K562 (cell line): ENCODE data around the gene MARVELD1. TPM values are rescaled to one million over a fixed set of nuclear protein-coding genes. Genes with fewer than 3 reads are reported as not detected.
A peak's percentile ranks its signal among the peaks of the same experiment; 100 is the strongest.

Experiments used
- ARID3A ChIP-seq: IDR thresholded peaks from 2 replicates; pipeline ENCODE4 v1.6.1; 2012; ENCODE audit warnings: low read depth, low read length, improper control_type of control experiment, borderline replicate concordance
- BACH1 ChIP-seq: fragments of 200-800 bp; sonication (Bioruptor generic); IDR thresholded peaks from 2 replicates; pipeline ENCODE4 v1.6.1; 2016; ENCODE audit warnings: missing genetic modification characterization, missing compliant biosample characterization
- BDP1 ChIP-seq: IDR thresholded peaks from 3 replicates; pipeline ENCODE4 v1.6.1; 2011; ENCODE audit not compliant: insufficient read length, insufficient read depth
- COPS2 ChIP-seq: fragments of 450-650 bp; conservative IDR thresholded peaks from 2 replicates; pipeline ENCODE4 v1.6.1; 2016; ENCODE audit warnings: mild to moderate bottlenecking, moderate library complexity
- DMBX1 ChIP-seq: fragments of 250-450 bp; sonication (Bioruptor Pico); IDR thresholded peaks from 2 replicates; pipeline ENCODE4 v1.8.0; 2022; ENCODE audit warnings: inconsistent platforms, mild to moderate bottlenecking, moderate library complexity, borderline replicate concordance
- EGR1 ChIP-seq: fragments of 450-650 bp; conservative IDR thresholded peaks from 2 replicates; pipeline ENCODE4 v1.6.1; 2017; ENCODE audit warnings: mild to moderate bottlenecking
- JUN ChIP-seq, 2 experiments: sonication (generic) in 1 of 2; formaldehyde crosslinking in 1 of 2; IDR thresholded peaks; 2 replicates each; pipeline versions ENCODE4 v1.6.1 to v1.8.0; 2012 to 2022; ENCODE audit warnings: borderline replicate concordance in 2 of 2, mild to moderate bottlenecking in 2 of 2, improper control_type of control experiment in 1 of 2, low read depth in 1 of 2, low read length in 1 of 2, missing genetic modification reagents in 1 of 2
- KLF16 ChIP-seq: IDR thresholded peaks from 2 replicates; pipeline ENCODE4 v1.6.1; 2016; ENCODE audit warnings: antibody characterized with exemption
- KLF6 ChIP-seq: fragments of 250-450 bp; sonication (Bioruptor Pico); IDR thresholded peaks from 2 replicates; pipeline ENCODE4 v1.4.0; 2020; ENCODE audit warnings: mild to moderate bottlenecking, moderate library complexity, borderline replicate concordance
- MLLT1 ChIP-seq, 2 experiments: fragments of 450-650 bp; IDR thresholded peaks; 2 replicates each; pipeline ENCODE4 v1.6.1; 2016
- PYGO2 ChIP-seq: fragments of 450-650 bp; IDR thresholded peaks from 2 replicates; pipeline ENCODE4 v1.6.1; 2016; ENCODE audit warnings: mild to moderate bottlenecking, missing genetic modification characterization, moderate library complexity, missing compliant biosample characterization
- RBM17 ChIP-seq: fragments of 200-400 bp; formaldehyde crosslinking; IDR thresholded peaks from 2 replicates; pipeline ENCODE4 v1.6.1; 2017; ENCODE audit warnings: low read depth, mild to moderate bottlenecking, low read length, borderline replicate concordance
- TAF1 ChIP-seq: IDR thresholded peaks from 2 replicates; pipeline ENCODE4 v1.6.1; 2011; ENCODE audit warnings: mild to moderate bottlenecking, low read length, moderate library complexity; ENCODE audit not compliant: insufficient read depth, control insufficient read depth, severe bottlenecking; ENCODE audit errors: extremely low read depth
- ZBTB9 ChIP-seq: fragments of 450-650 bp; formaldehyde crosslinking; IDR thresholded peaks from 2 replicates; pipeline ENCODE4 v1.4.0; 2020; ENCODE audit warnings: mild to moderate bottlenecking, moderate library complexity
- ZMIZ1 ChIP-seq, 2 experiments: fragments of 150-350 bp in 1 of 2; IDR thresholded peaks; 2 replicates each; pipeline ENCODE4 v1.6.1; 2012 to 2016; ENCODE audit warnings: low read depth in 2 of 2, low read length in 2 of 2, mild to moderate bottlenecking in 1 of 2, moderate library complexity in 1 of 2
- ZNF511 ChIP-seq: sonication (generic); formaldehyde crosslinking; IDR thresholded peaks from 2 replicates; pipeline ENCODE4 v1.8.0; 2022; ENCODE audit warnings: mild to moderate bottlenecking, missing genetic modification reagents
- polyA plus RNA-seq, 8 experiments: library from polyadenylated mRNA; depleted of rRNA in 4 of 8; stranded (reverse) in 5 of 8; unstranded in 3 of 8; fragments of >200 nt; fragmentation: Nextera tagmentation in 2 of 8; fragmentation: Illumina TruSeq in 1 of 8; extraction: Ambion mirVana in 2 of 8; extraction: Trizol in 1 of 8; gene quantifications; 2 replicates each; pipeline versions ENCODE4 v1.2.1 to v1.2.3, GENCODE V29; 2011 to 2014; ENCODE audit warnings: inconsistent platforms in 1 of 8, missing spikeins in 1 of 8
- total RNA-seq, 7 experiments: library from RNA; depleted of rRNA in 6 of 7; stranded (reverse); fragments of >200 nt in 6 of 7; fragmentation: Illumina TruSeq in 2 of 7; extraction: Trizol in 2 of 7; gene quantifications; 2 replicates each; pipeline versions ENCODE4 v1.2.1 to v1.2.3, GENCODE V29; 2011 to 2021; ENCODE audit warnings: low replicate concordance in 1 of 7

The MARVELD1 gene
- total and polyA plus RNA-seq, 9 of the 15 experiments (the other 6 are each of a cell fraction or from before 2014, with no cell fraction given): 2.7 to 12.5 (median 5.3) TPM

GRCh38 chr10:97736902-97737769 is 23.6 kb downstream of the MARVELD1 start, which contains the start of gene ZFYVE27 (continued):
- peak; percentile 81; the same call in 1 of the 2 replicates for TF ChIP-seq DMBX1 (CRISPR knock-in tag)
- no peak for TF ChIP-seq RBM17
- no peak for TF ChIP-seq PYGO2 (tag)
- TF ChIP-seq JUN (IDR thresholded peaks at IDR 0.05; ENCODE audit: borderline replicate concordance, low read depth, low read length): peak; percentile 96
- peak; percentile 82; the same call in 1 of the 2 replicates for TF ChIP-seq JUN (CRISPR knock-in tag; IDR thresholded peaks at IDR 0.05; ENCODE audit: borderline replicate concordance)
- peak; percentile 94 for TF ChIP-seq EGR1
- TF ChIP-seq MLLT1 (IDR thresholded peaks at IDR 0.05): no peak
- TF ChIP-seq ZNF511 (CRISPR knock-in tag): peak; percentile 57; the same call in 1 of the 2 replicates
- TF ChIP-seq BDP1: no peak
- TF ChIP-seq KLF6 (CRISPR knock-in tag): no peak; the same call in 1 of the 2 replicates
- peak; percentile 80; the same call in 1 of the 2 replicates for TF ChIP-seq KLF16
- peak; percentile 78 for TF ChIP-seq TAF1
- no peak for TF ChIP-seq COPS2
- TF ChIP-seq BACH1 (tag): no peak
- TF ChIP-seq ZBTB9 (CRISPR knock-in tag): no peak
- TF ChIP-seq ZMIZ1 (IDR thresholded peaks at IDR 0.05; ENCODE audit: low read depth in 2 of 2, low read length in 2 of 2): no peak
- TF ChIP-seq ARID3A: no peak
